GM12878 (cell line): ENCODE measurements around the gene ANO7. TPM values are rescaled to one million over a fixed set of nuclear protein-coding genes. Genes with fewer than 3 reads are reported as not detected.

Experiments used
- ATAC-seq: fragments of 200-7000 bp; cut with Tn5 transposase; 3 replicates; pipeline ENCODE4 v1.9.1; 2020; ENCODE audit warnings: mild to moderate bottlenecking, moderate library complexity
- BruUV-seq: library from RNA; stranded (reverse); fragments of 400-500 nt; replicated peaks from 2 replicates; lab custom pipeline; 2021; lab: Mats Ljungman, UMichigan
- CTCF ChIA-PET: fragments of 300-600 bp; sonication (Branson Sonifier 250); formaldehyde crosslinking; extraction: SDS; loops from one replicate; lab custom pipeline; 2021; ENCODE audit warnings: inconsistent platforms; lab: Yijun Ruan, JAX
- POLR2A ChIA-PET: fragments of 350-600 bp; formaldehyde crosslinking; extraction: SDS; loops from one replicate; lab custom pipeline; 2021; ENCODE audit warnings: inconsistent platforms; lab: Charles Lee
- RAD21 ChIA-PET: fragments of 300-600 bp; sonication (Branson Sonifier 250); formaldehyde crosslinking; loops from one replicate; lab custom pipeline; 2023; ENCODE audit warnings: antibody characterized with exemption; ENCODE audit not compliant: unreplicated experiment; lab: Charles Lee
- SMC1A ChIA-PET: fragments of 300-600 bp; sonication (Branson Sonifier 250); formaldehyde crosslinking; loops from one replicate; lab custom pipeline; 2023; ENCODE audit not compliant: unreplicated experiment, uncharacterized antibody; lab: Charles Lee
- DNase-seq: peaks from one replicate; pipeline ENCODE4 v3.0.0-alpha.2; 2011; ENCODE audit warnings: low read depth, low spot score
- FAIRE-seq: peaks from 3 replicates; lab custom pipeline; 2011; peaks lifted over from hg19 to GRCh38; lab: Jason Lieb, UNC
- H2AFZ ChIP-seq: 2 replicates; pipeline ENCODE4 v1.6.0; 2011; ENCODE audit warnings: low read depth, low read length, control low read depth; ENCODE audit not compliant: control insufficient read depth
- H3K27ac ChIP-seq: 2 replicates; pipeline ENCODE4 v1.5.1; 2011; ENCODE audit warnings: control low read depth; ENCODE audit not compliant: control insufficient read depth, insufficient read depth
- H3K27me3 ChIP-seq, 2 experiments: replicated peaks in 1 of 2; 2 replicates each; pipeline versions ENCODE4 v1.6.0 to v1.6.1; 2011; ENCODE audit warnings: low read length in 1 of 2; ENCODE audit not compliant: control insufficient read depth in 2 of 2, insufficient read depth in 2 of 2
- H3K36me3 ChIP-seq, 2 experiments: 2 replicates each; pipeline ENCODE4 v1.5.1; 2011; ENCODE audit warnings: low read length in 1 of 2; ENCODE audit not compliant: control insufficient read depth in 2 of 2, insufficient read depth in 2 of 2
- H3K4me1 ChIP-seq: 2 replicates; pipeline ENCODE4 v1.6.1; 2011; ENCODE audit warnings: mild to moderate bottlenecking, low read length, moderate library complexity, mixed read lengths; ENCODE audit not compliant: control insufficient read depth, insufficient read depth
- H3K4me2 ChIP-seq: 2 replicates; pipeline ENCODE4 v1.6.0; 2011; ENCODE audit warnings: control low read depth; ENCODE audit not compliant: control insufficient read depth, insufficient read depth
- H3K4me3 ChIP-seq: fragments of 200-600 bp; sonication (generic); 2 replicates; pipeline ENCODE4 v1.5.1; 2016
- H3K79me2 ChIP-seq: 2 replicates; pipeline ENCODE4 v1.6.0; 2011; ENCODE audit warnings: low read length; ENCODE audit not compliant: control insufficient read depth, insufficient read depth
- H3K9ac ChIP-seq: 2 replicates; pipeline ENCODE4 v1.8.0; 2011; ENCODE audit warnings: low read length, control low read depth, mixed read lengths; ENCODE audit not compliant: control insufficient read depth, insufficient read depth
- H3K9me3 ChIP-seq: replicated peaks from 3 replicates; pipeline ENCODE4 v1.5.1; 2011; ENCODE audit warnings: mild to moderate bottlenecking, low read length; ENCODE audit not compliant: control insufficient read depth, insufficient read depth
- H4K20me1 ChIP-seq: 2 replicates; pipeline ENCODE4 v1.6.0; 2011; ENCODE audit not compliant: control insufficient read depth, insufficient read depth
- E2F8 ChIP-seq: fragments of 450-650 bp; IDR thresholded peaks from 2 replicates; pipeline ENCODE4 v1.6.1; 2018; ENCODE audit warnings: mild to moderate bottlenecking, low read depth, moderate library complexity; ENCODE audit not compliant: partially characterized antibody
- POLR2AphosphoS5 ChIP-seq: IDR thresholded peaks from 2 replicates; pipeline ENCODE4 v1.6.1; 2011; ENCODE audit warnings: mild to moderate bottlenecking, low read length, inconsistent platforms
- RCOR1 ChIP-seq: conservative IDR thresholded peaks from 2 replicates; pipeline ENCODE4 v1.6.1; 2012; ENCODE audit warnings: low read depth, low read length, improper control_type of control experiment
- WGBS: methylation state at CpG from one replicate; pipeline ENCODE4 v1.1.6; 2016; ENCODE audit warnings: low lambda C conversion rate; ENCODE audit not compliant: insufficient replicate concordance, insufficient coverage; ENCODE audit errors: missing lambda C conversion rate; 5-methylcytosine and 5-hydroxymethylcytosine counted together
- in situ Hi-C: fragments of 300-500 bp; cut with MboI; formaldehyde crosslinking; loops from 9 replicates; pipeline ENCODE4 v1.14.3; 2018; ENCODE audit warnings: mixed read lengths
- intact Hi-C: fragments of 100-400 bp; cut with micrococcal nuclease; formaldehyde crosslinking; loops from one replicate; pipeline ENCODE4 v1.14.2; 2022; ENCODE audit not compliant: unreplicated experiment
- polyA plus RNA-seq, 11 experiments: library from polyadenylated mRNA; depleted of rRNA in 4 of 11; unstranded in 6 of 11; stranded (reverse) in 5 of 11; fragments of >200 nt; fragmentation: Nextera tagmentation in 4 of 11; fragmentation: Illumina TruSeq in 1 of 11; extraction: Ambion mirVana in 4 of 11; extraction: Trizol in 1 of 11; gene quantifications; 1 replicate in 1 of 11; 2 replicates in 10 of 11; pipeline versions ENCODE4 v1.2.1 to v1.2.3, GENCODE V29; 2011 to 2016; ENCODE audit warnings: inconsistent platforms in 2 of 11, missing spikeins in 2 of 11, low read depth in 1 of 11
- total RNA-seq, 4 experiments: library from RNA; depleted of rRNA in 3 of 4; stranded (reverse); fragments of >200 nt in 3 of 4; fragmentation: Illumina TruSeq in 1 of 4; extraction: Trizol in 1 of 4; gene quantifications; 2 replicates each; pipeline versions ENCODE4 v1.2.1 to v1.2.3, GENCODE V29; 2013 to 2021

ANO7 gene
- total and polyA plus RNA-seq, 10 of the 15 experiments (the other 5 are each of a cell fraction or from before 2014, with no cell fraction given) = 0.08 to 1.4 (median 0.44) TPM

DNA sequence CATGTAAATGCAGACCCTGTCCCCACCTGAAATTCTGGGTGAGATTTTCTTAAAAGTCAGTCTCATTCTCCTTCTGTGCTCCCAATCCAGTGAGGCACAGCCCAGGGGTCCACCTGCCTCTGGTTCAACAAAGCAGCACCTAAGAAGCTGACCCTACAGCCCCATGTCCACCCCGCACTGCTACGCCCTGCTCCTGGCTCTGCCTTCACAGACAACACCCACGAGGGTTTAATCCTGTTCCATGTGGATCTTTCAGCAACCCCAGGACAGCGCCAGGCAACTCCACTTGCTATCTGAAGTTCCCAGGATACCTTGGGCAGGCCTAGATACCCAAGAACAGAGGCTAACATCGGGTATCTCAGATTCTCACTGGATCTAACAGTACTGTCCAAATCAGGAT, 82.1 kb downstream of the ANO7 start:
- SMC1A ChIA-PET = no interaction called here
- no peak for TF ChIP-seq E2F8
- no peak for TF ChIP-seq RCOR1
- TF ChIP-seq POLR2AphosphoS5 = 0 out of 2 replicates have a peak, but pooled peaks have one; percentile 21
- intact Hi-C loops (no loop called here), in situ Hi-C loops (no loop called here)
- FAIRE-seq = no peak
- POLR2A ChIA-PET = no interaction called here
- no peak overlapping the region for H3K27ac ChIP-seq
- peaks cover 12% of the 10 kb centered on the region for H4K20me1 ChIP-seq
- H3K4me1 ChIP-seq = peaks cover 17% of the 10 kb centered on the region
- no peak overlapping the region for H2AFZ ChIP-seq
- 92% methylated on average over 5 of the region's 5 CpGs for WGBS
- no peaks in the 10 kb centered on the region for H3K27me3 ChIP-seq
- CTCF ChIA-PET = interaction anchor here (0.5 to 0.8 kb wide), 2 partner anchors 121 to 138 kb away, joined by 3 read pairs; no protein-coding TSS in a partner anchor
- H3K4me3 ChIP-seq = peak overlapping the region; percentile 75; the same call in 1 of the 2 replicates
- DNase-seq = no peak
- H3K9me3 ChIP-seq = no peaks in the 10 kb centered on the region
- RAD21 ChIA-PET = no interaction called here
- H3K4me2 ChIP-seq = peak overlapping the region; percentile 85
- no TSS peak for BruUV-seq
- peaks cover 63% of the 10 kb centered on the region for H3K79me2 ChIP-seq
- no peak for ATAC-seq
- peaks cover 11 to 19% of the 10 kb centered on the region in 2 experiments for H3K36me3 ChIP-seq
- peak overlapping the region; percentile 84 for H3K9ac ChIP-seq
